Neural progenitor cell (in vitro differentiated cells): ENCODE results near the gene TENM3. TPM values are rescaled to one million over a fixed set of nuclear protein-coding genes. Genes with fewer than 3 reads are reported as not detected.

Experiments
- DNase-seq: peaks from one replicate; pipeline ENCODE4 v3.0.0-alpha.2; 2016; ENCODE audit warnings: low spot score
- H2AFZ ChIP-seq: fragments of 200-600 bp; sonication (generic); replicated peaks from 2 replicates; pipeline ENCODE4 v1.6.1; 2016; ENCODE audit warnings: antibody characterized with exemption
- H3F3A ChIP-seq: fragments of 200-600 bp; sonication (generic); 2 replicates; pipeline ENCODE4 v1.6.1; 2016; ENCODE audit warnings: antibody characterized with exemption, low read depth
- H3K27ac ChIP-seq: fragments of 200-600 bp; sonication (generic); 2 replicates; pipeline ENCODE4 v1.5.1; 2016; ENCODE audit warnings: mild to moderate bottlenecking
- H3K27me3 ChIP-seq: fragments of 200-600 bp; sonication (generic); 2 replicates; pipeline ENCODE4 v1.6.1; 2016; ENCODE audit warnings: mild to moderate bottlenecking, moderate library complexity
- H3K36me3 ChIP-seq: fragments of 200-600 bp; sonication (generic); 2 replicates; pipeline ENCODE4 v1.5.1; 2016
- H3K4me1 ChIP-seq: fragments of 200-600 bp; sonication (generic); 2 replicates; pipeline ENCODE4 v1.6.1; 2016; ENCODE audit warnings: mixed run types
- H3K4me2 ChIP-seq: fragments of 200-600 bp; sonication (generic); 2 replicates; pipeline ENCODE4 v1.6.1; 2016
- H3K4me3 ChIP-seq: fragments of 200-600 bp; sonication (generic); 2 replicates; pipeline ENCODE4 v1.5.1; 2016
- H3K79me2 ChIP-seq: fragments of 200-600 bp; sonication (generic); 2 replicates; pipeline ENCODE4 v1.6.1; 2016; ENCODE audit warnings: low read depth
- H3K9ac ChIP-seq: fragments of 200-600 bp; sonication (generic); 2 replicates; pipeline ENCODE4 v1.6.1; 2016
- H3K9me3 ChIP-seq: fragments of 200-600 bp; sonication (generic); 2 replicates; pipeline ENCODE4 v1.5.1; 2016; ENCODE audit warnings: low read depth
- H4K20me1 ChIP-seq: fragments of 200-600 bp; sonication (generic); 2 replicates; pipeline ENCODE4 v1.6.1; 2016; ENCODE audit warnings: low read depth
- H3K27ac Mint-ChIP-seq: 3 replicates; pipeline ENCODE4 v1.8.0; 2021; ENCODE audit warnings: mixed read lengths
- H3K27me3 Mint-ChIP-seq: 2 replicates; pipeline ENCODE4 v1.8.0; 2022; ENCODE audit warnings: low read depth, mild to moderate bottlenecking, inconsistent platforms, moderate library complexity, mixed read lengths; ENCODE audit not compliant: insufficient read depth
- H3K36me3 Mint-ChIP-seq: 3 replicates; pipeline ENCODE4 v1.8.0; 2021; ENCODE audit warnings: mixed read lengths
- H3K4me1 Mint-ChIP-seq: 3 replicates; pipeline ENCODE4 v1.8.0; 2021; ENCODE audit warnings: mixed read lengths
- H3K4me3 Mint-ChIP-seq: 3 replicates; pipeline ENCODE4 v1.8.0; 2021; ENCODE audit warnings: mild to moderate bottlenecking, moderate library complexity, mixed read lengths
- H3K9me3 Mint-ChIP-seq: 3 replicates; pipeline ENCODE4 v1.8.0; 2020; ENCODE audit warnings: mixed read lengths
- EZH2 ChIP-seq: fragments of 200-600 bp; sonication (generic); IDR thresholded peaks from 2 replicates; pipeline ENCODE4 v1.6.1; 2017; ENCODE audit warnings: antibody characterized with exemption, mild to moderate bottlenecking, moderate library complexity
- EZH2phosphoT487 ChIP-seq: fragments of 200-600 bp; sonication (generic); IDR thresholded peaks from 2 replicates; pipeline ENCODE4 v1.6.1; 2017; ENCODE audit warnings: antibody characterized with exemption
- total RNA-seq: library from RNA; depleted of rRNA; stranded (reverse); fragments of >200 nt; gene quantifications from 2 replicates; pipeline ENCODE4 v1.2.3, GENCODE V29; 2015; ENCODE audit warnings: low replicate concordance
- TF ChIP-seq, protein P1 (sequence below): fragments of 200-600 bp; sonication (generic); IDR thresholded peaks from 2 replicates; pipeline ENCODE4 v1.5.1; 2017; ENCODE audit warnings: antibody characterized with exemption, mild to moderate bottlenecking

The TENM3 gene
- total RNA-seq, 1 donor from 2014 or later: 78.7 TPM

- no peak for DNase-seq
- H3K4me1 ChIP-seq: peaks cover 14% of the 10 kb centered on the region
- H3K36me3 ChIP-seq: peaks cover 2% of the 10 kb centered on the region
- H3K4me2 ChIP-seq: no peak overlapping the region
- H3K4me3 ChIP-seq: no peak overlapping the region
- no peaks in the 10 kb centered on the region for H4K20me1 ChIP-seq
- peaks cover 5% of the 10 kb centered on the region for H3K9me3 ChIP-seq
- H3K36me3 Mint-ChIP-seq: peaks cover 23% of the 10 kb centered on the region
- no peak overlapping the region for H3K4me3 Mint-ChIP-seq
- no peak overlapping the region for H3K9ac ChIP-seq
- H3K9me3 Mint-ChIP-seq: peaks cover 7% of the 10 kb centered on the region
- peaks cover 16% of the 10 kb centered on the region for H3K79me2 ChIP-seq
- peaks cover 13% of the 10 kb centered on the region for H3K4me1 Mint-ChIP-seq
- no peaks in the 10 kb centered on the region for H3K27me3 ChIP-seq
- TF ChIP-seq, protein P1, sequence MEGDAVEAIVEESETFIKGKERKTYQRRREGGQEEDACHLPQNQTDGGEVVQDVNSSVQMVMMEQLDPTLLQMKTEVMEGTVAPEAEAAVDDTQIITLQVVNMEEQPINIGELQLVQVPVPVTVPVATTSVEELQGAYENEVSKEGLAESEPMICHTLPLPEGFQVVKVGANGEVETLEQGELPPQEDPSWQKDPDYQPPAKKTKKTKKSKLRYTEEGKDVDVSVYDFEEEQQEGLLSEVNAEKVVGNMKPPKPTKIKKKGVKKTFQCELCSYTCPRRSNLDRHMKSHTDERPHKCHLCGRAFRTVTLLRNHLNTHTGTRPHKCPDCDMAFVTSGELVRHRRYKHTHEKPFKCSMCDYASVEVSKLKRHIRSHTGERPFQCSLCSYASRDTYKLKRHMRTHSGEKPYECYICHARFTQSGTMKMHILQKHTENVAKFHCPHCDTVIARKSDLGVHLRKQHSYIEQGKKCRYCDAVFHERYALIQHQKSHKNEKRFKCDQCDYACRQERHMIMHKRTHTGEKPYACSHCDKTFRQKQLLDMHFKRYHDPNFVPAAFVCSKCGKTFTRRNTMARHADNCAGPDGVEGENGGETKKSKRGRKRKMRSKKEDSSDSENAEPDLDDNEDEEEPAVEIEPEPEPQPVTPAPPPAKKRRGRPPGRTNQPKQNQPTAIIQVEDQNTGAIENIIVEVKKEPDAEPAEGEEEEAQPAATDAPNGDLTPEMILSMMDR: no peak
- no peak for TF ChIP-seq EZH2phosphoT487
- TF ChIP-seq EZH2: no peak
- H2AFZ ChIP-seq: no peak overlapping the region
- H3K27ac Mint-ChIP-seq: peak overlapping the region; percentile 64
- no peak overlapping the region for H3K27ac ChIP-seq
- peaks cover 2% of the 10 kb centered on the region for H3K27me3 Mint-ChIP-seq
- no peaks in the 10 kb centered on the region for H3F3A ChIP-seq
Measured at GRCh38 chr4:182593864-182594263, 350.7 kb downstream of the TENM3 start.

DNA sequence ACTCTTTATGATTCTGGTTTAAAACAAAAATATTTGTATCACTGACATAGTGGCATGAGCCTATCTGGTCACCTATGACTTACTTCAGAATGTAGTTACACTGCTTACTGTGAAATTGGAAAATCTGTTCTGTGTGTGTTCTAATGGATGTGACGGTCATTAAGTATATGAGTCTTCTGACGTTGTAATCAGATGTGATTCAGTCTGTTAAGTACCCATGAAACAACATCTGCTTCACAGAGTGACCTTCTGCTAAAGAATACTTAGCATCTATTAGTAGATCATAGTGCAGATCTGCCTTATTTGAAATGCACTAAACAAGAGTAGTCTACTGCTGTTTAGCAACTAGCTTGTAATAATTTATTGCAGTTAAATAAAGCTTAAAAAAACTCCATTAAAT, 356.9 kb downstream of the TENM3 start:
- Histone ChIP-seq H3K36me3 (no peaks in the 10 kb centered on the region), H2AFZ (no peak overlapping the region), H3K9ac (no peak overlapping the region), H3K27me3 (no peaks in the 10 kb centered on the region), H3F3A (no peaks in the 10 kb centered on the region), H4K20me1 (no peaks in the 10 kb centered on the region), H3K9me3 (no peaks in the 10 kb centered on the region), H3K79me2 (peaks cover 5% of the 10 kb centered on the region), H3K27ac (no peak overlapping the region), H3K4me3 (no peak overlapping the region), H3K4me2 (no peak overlapping the region), H3K4me1 (no peaks in the 10 kb centered on the region)
- H3K4me3 Mint-ChIP-seq: no peak overlapping the region
- H3K27me3 Mint-ChIP-seq: no peaks in the 10 kb centered on the region
- H3K27ac Mint-ChIP-seq: no peak overlapping the region
- DNase-seq: no peak
- no peaks in the 10 kb centered on the region for H3K9me3 Mint-ChIP-seq
- peaks cover 19% of the 10 kb centered on the region for H3K36me3 Mint-ChIP-seq
- H3K4me1 Mint-ChIP-seq: peaks cover 3% of the 10 kb centered on the region
- TF ChIP-seq, protein P1: no peak
- TF ChIP-seq EZH2phosphoT487 (no peak), EZH2 (no peak)

DNA sequence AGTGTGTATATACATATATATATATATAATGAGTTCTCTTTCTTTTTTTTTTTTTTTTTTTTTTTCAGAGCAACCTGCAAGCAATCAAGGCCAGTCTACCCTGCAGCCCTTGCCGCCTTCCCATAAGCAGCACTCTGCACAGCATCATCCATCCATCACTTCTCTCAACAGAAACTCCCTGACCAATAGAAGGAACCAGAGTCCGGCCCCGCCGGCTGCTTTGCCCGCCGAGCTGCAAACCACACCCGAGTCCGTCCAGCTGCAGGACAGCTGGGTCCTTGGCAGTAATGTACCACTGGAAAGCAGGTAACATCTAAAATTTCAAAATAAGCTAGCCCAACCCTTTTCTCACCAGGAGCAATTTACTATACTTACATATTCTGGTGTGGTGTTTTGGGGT, 357.7 kb downstream of the TENM3 start:
- TF ChIP-seq EZH2phosphoT487 (no peak), EZH2 (no peak)
- TF ChIP-seq, protein P1: no peak
- Histone ChIP-seq H3K79me2 (no peaks in the 10 kb centered on the region), H2AFZ (no peak overlapping the region), H3K4me1 (no peaks in the 10 kb centered on the region), H3K27ac (no peak overlapping the region), H3K4me2 (no peak overlapping the region), H4K20me1 (no peaks in the 10 kb centered on the region), H3K27me3 (no peaks in the 10 kb centered on the region), H3K4me3 (no peak overlapping the region), H3K9ac (no peak overlapping the region), H3K9me3 (no peaks in the 10 kb centered on the region), H3F3A (no peaks in the 10 kb centered on the region), H3K36me3 (no peaks in the 10 kb centered on the region)
- DNase-seq: no peak
- peaks cover 3% of the 10 kb centered on the region for H3K4me1 Mint-ChIP-seq
- H3K36me3 Mint-ChIP-seq: peaks cover 17% of the 10 kb centered on the region
- no peaks in the 10 kb centered on the region for H3K27me3 Mint-ChIP-seq
- H3K27ac Mint-ChIP-seq: no peak overlapping the region
- no peak overlapping the region for H3K4me3 Mint-ChIP-seq
- no peaks in the 10 kb centered on the region for H3K9me3 Mint-ChIP-seq
